CD14-positive monocyte (primary cell): ENCODE results near the gene MAST4. TPM values are rescaled to one million over a fixed set of nuclear protein-coding genes. Genes with fewer than 3 reads are reported as not detected.

Source experiments
- DNase-seq, 3 donors: peaks; one replicate each; pipeline ENCODE4 v3.0.0-alpha.2; 2011 to 2022
- H2AFZ ChIP-seq: 2 replicates; pipeline ENCODE4 v1.6.0; 2012; ENCODE audit warnings: mild to moderate bottlenecking, low read depth, low read length, inconsistent platforms; ENCODE audit not compliant: insufficient read depth, poor library complexity, severe bottlenecking
- H3K27ac ChIP-seq, 2 donors: 1 replicate in 1 of 2; 2 replicates in 1 of 2; pipeline ENCODE4 v1.5.1; 2012 to 2013; ENCODE audit warnings: low read length in 2 of 2, control low read depth in 1 of 2, inconsistent platforms in 1 of 2, low read depth in 1 of 2, mild to moderate bottlenecking in 1 of 2
- H3K27me3 ChIP-seq, 2 donors: one replicate each; pipeline versions ENCODE4 v1.6.0 to v1.6.1; 2011 to 2013; ENCODE audit warnings: low read length in 2 of 2; ENCODE audit not compliant: control insufficient read depth in 2 of 2, insufficient read depth in 2 of 2
- H3K36me3 ChIP-seq, 2 donors: replicated peaks in 1 of 2; 1 replicate in 1 of 2; 2 replicates in 1 of 2; pipeline versions ENCODE4 v1.5.1 to v1.6.1; 2012 to 2013; ENCODE audit warnings: low read length in 2 of 2, control low read depth in 1 of 2, inconsistent platforms in 1 of 2, mild to moderate bottlenecking in 1 of 2; ENCODE audit not compliant: insufficient read depth in 2 of 2, control insufficient read depth in 1 of 2
- H3K4me1 ChIP-seq, 2 donors: 1 replicate in 1 of 2; 2 replicates in 1 of 2; pipeline versions ENCODE4 v1.5.1 to v1.6.1; 2012 to 2013; ENCODE audit warnings: low read length in 2 of 2, control low read depth in 1 of 2, inconsistent platforms in 1 of 2, mild to moderate bottlenecking in 1 of 2, moderate library complexity in 1 of 2; ENCODE audit not compliant: insufficient read depth in 2 of 2, control insufficient read depth in 1 of 2
- H3K4me2 ChIP-seq: replicated peaks from 2 replicates; pipeline ENCODE3; 2012; ENCODE audit warnings: low read length, moderate library complexity, mild to moderate bottlenecking; ENCODE audit not compliant: poor library complexity, severe bottlenecking; ENCODE audit errors: extremely low read depth
- H3K4me3 ChIP-seq, 3 experiments: fragments of 200-600 bp in 1 of 3; sonication (generic) in 1 of 3; replicated peaks in 1 of 3; 1 replicate in 2 of 3; 2 replicates in 1 of 3; pipeline ENCODE4 v1.5.1; 2011 to 2013; ENCODE audit warnings: low read length in 3 of 3, mild to moderate bottlenecking in 3 of 3, control low read depth in 2 of 3, low read depth in 2 of 3, inconsistent platforms in 1 of 3, moderate library complexity in 1 of 3
- H3K79me2 ChIP-seq: 2 replicates; pipeline ENCODE4 v1.6.0; 2012; ENCODE audit warnings: mild to moderate bottlenecking, control low read depth, inconsistent platforms, low read length, moderate library complexity; ENCODE audit not compliant: insufficient read depth
- H3K9ac ChIP-seq: 2 replicates; pipeline ENCODE4 v1.6.0; 2017; ENCODE audit warnings: low read length, mild to moderate bottlenecking; ENCODE audit not compliant: insufficient read depth, poor library complexity, severe bottlenecking
- H3K9me3 ChIP-seq, 2 donors: replicated peaks in 1 of 2; 1 replicate in 1 of 2; 2 replicates in 1 of 2; pipeline versions ENCODE4 v1.5.1 to v1.6.1; 2012 to 2013; ENCODE audit warnings: low read length in 2 of 2, control low read depth in 1 of 2; ENCODE audit not compliant: control insufficient read depth in 1 of 2, insufficient read depth in 1 of 2
- H4K20me1 ChIP-seq: 2 replicates; pipeline ENCODE4 v1.6.0; 2012; ENCODE audit warnings: mild to moderate bottlenecking, low read length, control low read depth, moderate library complexity; ENCODE audit not compliant: insufficient read depth
- H3K27ac Mint-ChIP-seq, 7 donors: one replicate each; pipeline ENCODE4 v1.8.0; 2020; ENCODE audit warnings: mild to moderate bottlenecking in 7 of 7, mixed read lengths in 7 of 7, moderate library complexity in 6 of 7, inconsistent platforms in 2 of 7
- H3K27me3 Mint-ChIP-seq, 3 donors: one replicate each; pipeline ENCODE4 v1.8.0; 2021 to 2022; ENCODE audit warnings: low read depth in 3 of 3, mild to moderate bottlenecking in 3 of 3, mixed read lengths in 3 of 3, moderate library complexity in 3 of 3, inconsistent platforms in 1 of 3
- H3K36me3 Mint-ChIP-seq, 2 donors: one replicate each; pipeline ENCODE4 v1.8.0; 2020; ENCODE audit warnings: mixed read lengths in 2 of 2, inconsistent platforms in 1 of 2, mild to moderate bottlenecking in 1 of 2
- H3K4me1 Mint-ChIP-seq: one replicate; pipeline ENCODE4 v1.8.0; 2020; ENCODE audit warnings: mild to moderate bottlenecking, mixed read lengths
- H3K4me3 Mint-ChIP-seq, 2 donors: one replicate each; pipeline ENCODE4 v1.8.0; 2020; ENCODE audit warnings: mild to moderate bottlenecking in 2 of 2, mixed read lengths in 2 of 2, moderate library complexity in 1 of 2
- H3K9me3 Mint-ChIP-seq, 7 donors: one replicate each; pipeline ENCODE4 v1.8.0; 2020 to 2022; ENCODE audit warnings: mixed read lengths in 7 of 7, mild to moderate bottlenecking in 6 of 7, moderate library complexity in 6 of 7, inconsistent platforms in 2 of 7
- CTCF ChIP-seq: fragments of 200-600 bp; IDR thresholded peaks from one replicate; pipeline ENCODE4 v1.8.0; 2022; ENCODE audit warnings: antibody characterized with exemption, mild to moderate bottlenecking
- WGBS: methylation state at CpG from one replicate; pipeline ENCODE4 v1.1.5; 2013; ENCODE audit warnings: missing lambda C conversion rate; ENCODE audit not compliant: insufficient coverage; 5-methylcytosine and 5-hydroxymethylcytosine counted together
- intact Hi-C, 2 donors: fragments of 100-400 bp; cut with micrococcal nuclease; formaldehyde crosslinking; loops; one replicate each; pipeline versions ENCODE4 v1.15.0 to v1.15.1; 2023
- polyA plus RNA-seq, 3 donors: library from polyadenylated mRNA; depleted of rRNA in 1 of 3; unstranded in 2 of 3; stranded (reverse) in 1 of 3; fragments of 300-500 nt in 2 of 3; fragments of >200 nt in 1 of 3; fragmentation: Illumina TruSeq in 2 of 3; gene quantifications; 1 replicate in 2 of 3; 2 replicates in 1 of 3; pipeline ENCODE4 v1.2.3, GENCODE V29; 2012 to 2021

Gene MAST4
- polyA plus RNA-seq, 3 donors = 0.03 to 0.24 TPM; not detected in 1

GRCh38 chr5:66967826-66968262 lies 371.7 kb downstream of the MAST4 start:
- Histone ChIP-seq H3K79me2 (no peaks in the 10 kb centered on the region), H3K36me3 (no peaks in the 10 kb centered on the region), H4K20me1 (no peaks in the 10 kb centered on the region), H3K9me3 (no peaks in the 10 kb centered on the region), H3K4me3 (no peak overlapping the region), H3K9ac (no peak overlapping the region), H3K4me1 (no peaks in the 10 kb centered on the region), H3K4me2 (no peak overlapping the region), H3K27ac (no peak overlapping the region), H3K27me3 (no peaks in the 10 kb centered on the region), H2AFZ (no peak overlapping the region)
- H3K27ac Mint-ChIP-seq = no peak overlapping the region
- H3K9me3 Mint-ChIP-seq = peaks cover 0 to 4% (median 0%) of the 10 kb centered on the region in 7 donors
- no peaks in the 10 kb centered on the region for H3K36me3 Mint-ChIP-seq
- no peak for TF ChIP-seq CTCF
- WGBS = 100% methylated on average over 1 of the region's 4 CpGs
- H3K4me3 Mint-ChIP-seq = no peak overlapping the region
- intact Hi-C loops = no loop called here
- H3K4me1 Mint-ChIP-seq = no peaks in the 10 kb centered on the region
- peaks cover 0 to 4% (median 3%) of the 10 kb centered on the region in 3 donors for H3K27me3 Mint-ChIP-seq
- DNase-seq = no peak

GRCh38 chr5:66969484-66969883 lies 373.3 kb downstream of the MAST4 start:
- TF ChIP-seq CTCF = no peak
- Mint-ChIP-seq H3K27ac (no peak overlapping the region), H3K27me3 (peaks cover 0 to 4% (median 3%) of the 10 kb centered on the region in 3 donors), H3K36me3 (no peaks in the 10 kb centered on the region), H3K9me3 (peaks cover 0 to 4% (median 0%) of the 10 kb centered on the region in 7 donors), H3K4me1 (no peaks in the 10 kb centered on the region), H3K4me3 (no peak overlapping the region)
- H3K27me3 ChIP-seq = no peaks in the 10 kb centered on the region
- WGBS = 96% methylated on average over 3 of the region's 4 CpGs
- H3K36me3 ChIP-seq = no peaks in the 10 kb centered on the region
- H3K9me3 ChIP-seq = no peaks in the 10 kb centered on the region
- H3K4me2 ChIP-seq = no peak overlapping the region
- no peak overlapping the region for H3K27ac ChIP-seq
- no peak overlapping the region for H2AFZ ChIP-seq
- H3K79me2 ChIP-seq = no peaks in the 10 kb centered on the region
- H3K4me3 ChIP-seq = no peak overlapping the region
- H4K20me1 ChIP-seq = no peaks in the 10 kb centered on the region
- intact Hi-C loops = no loop called here
- H3K9ac ChIP-seq = no peak overlapping the region
- H3K4me1 ChIP-seq = no peaks in the 10 kb centered on the region
- no peak for DNase-seq
